NCI-H69 (cell line): Measurements from ENCODE around the gene STX7.

Experiments
- DNase-seq: peaks from one replicate; lab custom pipeline; 2025; lab: John Stamatoyannopoulos, UW

The STX7 gene

DNA sequence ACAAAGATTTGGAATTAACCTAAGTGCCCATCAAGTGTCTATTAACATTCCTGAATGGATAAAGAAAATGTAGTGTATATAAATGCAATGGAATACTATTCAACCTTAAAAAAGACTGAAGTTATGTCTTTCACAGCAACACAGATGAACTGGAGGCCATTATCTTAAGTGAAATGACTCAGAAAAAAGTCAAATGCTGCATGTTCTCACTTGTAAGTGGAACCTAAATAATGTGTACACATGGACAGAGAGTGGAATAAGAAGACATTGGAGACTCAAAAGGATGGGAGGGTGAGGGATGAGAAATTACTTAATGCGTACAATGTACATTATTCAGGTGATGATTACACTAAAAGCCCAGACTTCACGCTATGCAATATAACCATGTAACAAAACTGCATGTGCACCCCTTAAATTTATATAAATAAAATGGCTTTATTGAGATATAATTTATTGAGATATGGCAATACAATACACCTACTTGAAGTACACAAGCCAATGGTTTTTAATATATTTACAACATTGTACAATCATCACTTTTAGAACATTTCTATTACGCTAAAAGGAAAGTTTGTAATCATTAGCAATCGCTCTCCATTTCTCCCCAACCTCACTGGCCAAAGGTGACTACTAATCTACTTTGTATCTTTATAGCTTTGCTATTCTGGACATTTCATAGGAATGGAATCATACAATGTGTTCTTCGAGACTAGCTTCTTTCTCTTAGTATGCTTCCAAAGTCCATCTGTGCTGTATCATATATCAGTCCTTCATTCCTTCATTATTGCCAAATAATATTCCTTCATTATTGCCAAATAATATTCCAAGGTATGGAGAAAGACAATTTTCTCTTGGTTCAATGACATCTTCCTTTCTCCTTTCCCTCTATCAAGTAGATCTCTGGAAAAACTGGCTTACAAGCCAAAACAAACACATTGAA lies 5.8 kb downstream of the STX7 start:
- no peak for DNase-seq

DNA sequence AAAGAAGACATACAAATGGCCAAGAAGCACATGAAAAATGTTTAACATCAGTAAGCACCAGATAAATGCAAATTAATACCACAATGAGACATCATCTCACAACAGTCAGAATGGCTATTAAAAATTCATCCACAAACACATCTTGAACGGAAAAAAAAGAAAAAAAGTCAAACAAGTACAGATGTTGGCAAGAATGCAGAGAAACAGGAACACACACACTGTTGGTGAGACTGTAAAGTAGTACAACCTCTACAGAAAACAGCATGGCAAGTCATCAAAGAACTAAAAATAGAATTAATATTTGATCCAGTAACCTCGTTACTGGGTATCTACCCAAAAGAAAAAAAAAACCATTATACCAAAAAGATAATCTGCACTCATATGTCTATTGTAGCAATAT lies 6.5 kb downstream of the STX7 start:
- no peak for DNase-seq

DNA sequence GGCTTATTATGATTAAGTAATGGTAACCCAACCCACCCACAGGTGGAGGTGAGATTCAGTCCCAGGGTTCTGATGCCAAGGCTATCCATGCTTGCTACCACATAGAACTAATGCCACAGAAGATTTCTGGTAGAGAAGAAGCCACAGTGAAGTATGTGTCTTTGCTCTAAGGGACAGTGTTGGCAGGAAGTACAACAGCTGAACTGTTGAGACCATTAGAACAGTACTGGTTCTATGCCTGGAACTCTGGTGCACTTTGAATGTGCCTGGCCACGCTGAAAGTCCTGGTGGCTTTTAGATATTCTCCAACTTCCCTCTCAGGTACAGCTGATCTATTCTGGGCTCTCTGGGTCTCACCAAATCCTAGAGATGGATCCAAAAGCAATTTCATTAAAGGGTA lies 7.8 kb downstream of the STX7 start:
- no peak for DNase-seq

DNA sequence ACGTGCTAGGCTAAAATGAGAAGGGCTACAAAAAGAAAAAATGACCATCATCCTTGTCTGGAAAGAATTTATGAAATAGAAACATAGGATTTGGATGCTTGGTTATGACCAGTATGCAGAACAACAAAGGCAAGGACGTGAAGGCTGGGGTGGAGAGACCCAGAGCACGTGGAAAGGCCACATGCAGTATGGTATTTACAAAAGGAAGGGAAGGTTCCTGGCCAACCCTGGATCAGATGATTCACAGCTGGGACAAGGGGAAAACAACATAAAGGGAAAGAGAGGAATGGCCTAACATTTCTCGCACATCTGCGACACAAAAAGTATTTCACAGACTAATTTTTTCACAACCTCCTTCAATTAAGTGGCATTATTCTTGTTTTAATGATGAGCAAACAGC lies 8.2 kb downstream of the STX7 start:
- DNase-seq, result no peak

DNA sequence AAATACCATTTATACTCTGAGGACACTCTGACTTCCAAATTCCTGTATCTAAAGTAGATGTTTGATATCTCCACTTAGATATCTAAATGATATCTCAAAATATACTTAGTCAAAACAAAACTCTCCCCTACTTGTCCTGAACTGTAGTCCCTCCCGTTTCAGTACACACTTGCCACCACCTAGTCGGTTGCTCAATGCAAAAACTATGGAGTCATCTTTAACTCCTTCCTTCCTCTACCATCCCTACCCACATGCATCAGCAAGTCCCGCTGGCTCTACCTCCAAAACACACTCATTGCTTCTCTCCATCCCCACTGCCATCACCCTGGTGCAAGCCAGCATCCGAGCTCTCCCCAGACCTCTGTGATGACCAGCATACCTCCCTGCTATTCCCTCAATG lies 13.2 kb downstream of the STX7 start:
- no peak for DNase-seq

DNA sequence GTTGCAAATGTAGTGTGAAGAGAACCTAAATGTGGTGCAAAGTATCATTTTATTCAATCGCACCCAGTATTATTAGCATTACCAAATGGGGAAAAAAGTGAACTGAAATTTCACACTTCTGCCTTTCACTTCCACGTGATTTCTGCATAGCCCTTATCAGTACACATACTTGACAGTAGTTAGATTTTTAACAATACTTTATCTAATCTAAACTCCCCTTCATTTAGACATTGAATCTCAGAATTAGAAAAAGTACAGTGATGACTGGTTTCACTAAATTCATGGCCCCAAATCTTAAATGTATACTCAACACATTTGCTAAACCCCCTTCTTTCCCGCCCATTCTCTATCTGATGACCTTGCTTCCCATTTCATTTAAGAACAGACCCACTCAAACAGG lies 14.3 kb downstream of the STX7 start:
- no peak for DNase-seq

DNA sequence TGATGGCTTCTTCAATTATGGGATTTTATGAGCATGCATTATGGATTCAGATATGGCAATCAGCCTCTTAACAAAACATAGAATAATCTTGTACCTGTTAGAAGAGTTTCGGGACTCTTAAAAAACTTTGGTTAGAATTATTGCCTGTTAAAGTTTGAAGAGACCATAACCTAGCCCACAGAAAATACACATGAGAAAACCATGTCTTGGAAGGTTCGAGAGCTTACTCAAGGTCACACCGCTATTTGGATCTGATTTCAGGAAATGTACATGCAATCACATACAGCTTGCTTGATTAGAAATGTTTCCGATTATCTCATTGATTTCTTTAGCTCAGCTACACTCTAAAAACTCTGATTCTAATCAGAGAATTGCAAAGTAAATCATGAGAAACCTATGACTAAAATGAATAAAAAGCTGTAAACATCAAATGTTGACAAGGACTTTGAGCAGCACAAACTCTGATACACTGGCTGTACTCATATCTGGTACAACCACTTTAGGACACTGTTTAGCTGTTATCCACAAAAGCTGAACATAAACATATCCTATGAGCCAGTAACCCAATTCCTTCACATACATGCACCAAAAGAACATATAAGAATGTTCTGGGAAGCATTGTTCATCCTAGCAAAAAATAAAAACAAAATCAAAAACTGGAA lies 16.3 kb downstream of the STX7 start:
- DNase-seq, result no peak

DNA sequence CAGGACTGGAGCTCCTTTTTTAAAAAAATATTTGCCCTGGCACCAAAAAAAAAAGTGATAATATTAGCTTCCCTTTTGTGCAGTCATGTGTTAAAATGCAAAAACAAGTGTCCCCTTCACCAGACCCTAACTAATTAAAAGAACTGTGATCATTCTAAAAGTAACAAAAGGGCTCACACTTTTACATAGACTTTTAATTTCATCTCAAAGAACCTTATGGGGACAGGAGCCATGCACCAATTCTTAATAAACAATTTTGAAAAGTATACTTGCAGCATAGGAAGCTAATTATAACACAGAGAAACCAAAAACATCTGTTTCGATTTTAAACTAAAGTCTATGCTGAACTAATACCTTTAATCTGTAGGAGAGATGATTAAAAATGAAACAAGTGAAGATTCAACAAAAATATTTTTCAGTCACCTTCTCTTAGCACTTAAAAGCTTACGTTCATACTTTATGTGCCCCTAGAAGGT lies 17.3 kb downstream of the STX7 start:
- no peak for DNase-seq

DNA sequence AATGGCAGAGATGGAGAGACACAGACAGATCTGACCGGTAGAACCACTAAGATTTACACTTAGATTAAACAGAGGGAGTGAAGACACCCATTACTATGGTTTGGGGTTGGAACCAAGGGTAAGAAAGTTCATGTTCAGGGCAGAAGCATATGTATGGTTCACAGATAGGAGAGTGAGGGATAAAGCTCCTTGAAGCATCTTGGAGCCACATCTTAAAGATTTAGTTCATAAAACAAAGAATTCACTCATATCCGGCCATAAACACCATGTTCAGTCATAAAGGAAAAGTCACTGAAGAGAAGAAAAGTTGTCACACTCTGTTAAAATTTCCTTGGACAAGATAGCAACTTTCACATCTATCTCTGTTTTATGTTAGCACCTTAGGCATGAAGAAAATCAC lies 18.0 kb downstream of the STX7 start:
- DNase-seq, result no peak

DNA sequence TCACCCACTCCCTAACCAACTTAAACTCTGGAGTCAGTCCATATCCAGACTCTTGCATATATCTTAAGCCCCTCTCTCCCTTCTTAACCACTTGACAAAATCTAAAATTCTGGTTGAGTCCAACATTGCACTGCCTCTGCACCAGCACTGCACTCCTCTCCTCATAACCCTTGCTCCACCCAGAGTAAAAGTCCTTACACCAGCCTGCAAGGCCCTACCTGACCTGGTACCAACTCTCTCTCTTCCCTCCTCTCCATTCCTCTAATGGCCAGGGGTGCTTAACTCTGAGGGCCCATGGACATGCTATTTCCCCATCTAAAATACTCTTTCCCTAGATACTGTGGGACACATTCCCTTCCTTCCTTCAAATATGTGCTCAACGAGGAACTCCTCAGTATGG lies 21.0 kb downstream of the STX7 start:
- no peak for DNase-seq

DNA sequence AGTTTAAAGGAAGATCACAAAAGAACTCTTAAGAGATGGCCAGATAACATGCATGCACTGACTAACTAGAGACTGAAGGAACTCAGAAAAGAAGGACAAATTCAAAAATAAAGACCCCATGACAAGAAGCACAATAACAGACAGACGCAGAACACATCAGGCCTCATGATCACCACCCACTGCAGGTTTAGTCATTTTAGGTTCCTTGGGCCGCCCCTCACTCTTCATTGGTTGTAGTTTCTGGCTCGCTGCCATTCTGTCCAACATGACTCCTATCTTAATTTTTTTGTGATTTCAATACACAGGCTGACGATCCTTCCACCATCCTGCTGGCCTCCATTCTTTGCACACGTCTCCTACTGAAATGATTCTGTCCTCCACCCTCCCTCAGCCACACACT lies 21.6 kb downstream of the STX7 start:
- DNase-seq, result no peak

DNA sequence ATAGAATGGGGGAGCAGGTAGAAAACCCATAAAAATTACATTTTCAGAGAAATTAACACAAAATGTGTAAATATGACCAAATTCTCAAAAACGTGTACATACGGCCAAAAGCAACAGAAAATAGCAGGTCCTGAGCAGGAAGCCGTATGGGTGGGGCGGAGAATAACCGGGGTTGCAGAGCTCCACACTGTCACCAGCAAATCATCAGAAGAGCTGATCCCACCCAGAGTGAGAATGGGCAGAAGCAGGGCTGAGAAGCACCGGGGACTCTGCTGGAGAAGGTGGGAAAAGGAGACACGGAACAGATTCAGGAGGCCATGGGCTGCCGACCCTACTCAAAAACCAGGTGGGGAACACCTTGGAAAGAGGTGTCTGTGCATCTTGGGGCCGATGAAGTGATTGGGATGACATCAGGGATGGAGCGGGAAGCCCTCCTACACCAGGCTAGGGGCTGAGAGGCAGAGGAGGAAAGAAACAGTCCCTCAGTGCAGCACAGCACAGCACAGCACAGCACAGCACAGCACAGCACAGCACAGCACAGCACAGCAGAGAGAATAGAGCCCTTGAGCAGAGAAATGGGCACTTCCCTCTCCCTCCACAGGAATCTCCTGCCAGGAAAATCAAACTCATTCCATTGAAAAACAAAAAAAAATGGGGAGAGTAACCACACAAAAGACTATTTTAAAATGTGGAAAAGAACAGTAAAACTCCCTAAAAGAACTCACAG lies 22.3 kb downstream of the STX7 start:
- DNase-seq, result no peak

DNA sequence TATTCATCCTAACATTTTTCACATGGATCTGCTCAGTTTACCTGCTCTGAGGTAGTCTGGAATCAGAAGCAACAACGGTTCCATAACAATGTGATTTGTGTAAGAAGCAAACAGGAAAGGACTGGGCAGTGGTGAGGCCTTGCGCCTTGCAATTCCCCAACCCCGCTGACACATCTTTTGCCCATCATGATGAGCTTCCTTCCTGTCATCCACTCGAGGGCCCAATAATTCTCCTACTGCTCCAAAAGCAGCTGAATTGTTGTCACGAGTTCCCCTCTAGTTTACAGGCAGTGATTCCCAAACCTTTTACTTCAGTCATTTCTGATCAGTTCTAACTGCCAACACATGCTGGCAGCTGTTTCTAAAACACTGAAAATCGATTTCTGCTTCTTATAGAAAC lies 22.9 kb downstream of the STX7 start:
- DNase-seq, result no peak

DNA sequence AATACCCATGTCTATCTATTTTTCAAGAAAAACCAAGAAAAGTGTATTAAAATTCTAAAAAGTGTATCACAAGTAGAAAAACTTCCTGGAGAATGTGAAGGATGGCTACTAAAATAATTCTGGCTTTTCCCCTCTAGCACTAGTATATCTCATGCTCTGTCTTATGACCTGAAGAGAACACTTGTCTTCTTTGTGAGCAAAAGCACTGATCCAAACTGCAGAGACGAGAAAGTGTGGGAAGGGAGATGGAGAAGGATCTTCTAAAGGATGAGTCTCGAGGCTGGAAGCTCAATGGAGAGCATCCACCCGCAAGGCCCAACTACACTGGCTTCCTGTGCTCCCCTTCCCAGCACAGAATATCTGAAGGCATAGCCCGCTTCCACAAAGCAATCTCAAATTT lies 23.5 kb downstream of the STX7 start:
- no peak for DNase-seq

DNA sequence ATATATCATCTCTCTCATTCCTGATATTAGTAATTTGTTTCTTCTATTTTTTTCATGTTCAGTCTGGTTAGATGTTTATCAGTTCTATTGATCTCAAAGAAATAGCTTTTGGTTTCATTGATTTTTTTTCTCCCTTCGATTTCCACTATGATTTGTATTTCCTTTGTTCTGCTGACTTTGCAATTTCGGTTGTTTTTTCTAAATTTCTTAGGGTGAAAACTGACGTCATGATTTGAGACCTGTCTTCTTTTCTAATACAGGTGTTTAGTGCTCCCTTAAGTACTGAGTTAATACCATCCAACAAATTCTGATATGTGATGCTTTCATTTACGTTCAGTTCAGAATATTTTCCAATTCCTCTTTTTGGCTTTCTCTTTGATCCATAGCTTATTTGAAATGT lies 25.2 kb downstream of the STX7 start:
- no peak for DNase-seq

DNA sequence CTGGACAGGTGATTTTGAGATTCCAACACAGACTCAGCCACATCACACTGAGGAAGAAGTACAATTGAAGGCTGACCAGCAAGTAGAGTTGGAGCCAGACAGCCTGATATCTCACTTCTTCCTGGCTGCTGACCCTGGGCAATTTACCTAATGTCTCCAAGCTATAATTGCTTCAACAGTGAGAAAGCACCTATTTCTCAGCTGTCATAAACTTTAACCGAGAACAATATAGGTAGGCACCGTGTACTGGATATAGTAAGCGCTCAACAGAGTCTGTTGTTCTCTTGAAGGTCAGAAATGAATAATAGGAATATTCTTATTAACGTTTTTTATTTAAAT lies 28.3 kb downstream of the STX7 start:
- DNase-seq, result peak; percentile 3

DNA sequence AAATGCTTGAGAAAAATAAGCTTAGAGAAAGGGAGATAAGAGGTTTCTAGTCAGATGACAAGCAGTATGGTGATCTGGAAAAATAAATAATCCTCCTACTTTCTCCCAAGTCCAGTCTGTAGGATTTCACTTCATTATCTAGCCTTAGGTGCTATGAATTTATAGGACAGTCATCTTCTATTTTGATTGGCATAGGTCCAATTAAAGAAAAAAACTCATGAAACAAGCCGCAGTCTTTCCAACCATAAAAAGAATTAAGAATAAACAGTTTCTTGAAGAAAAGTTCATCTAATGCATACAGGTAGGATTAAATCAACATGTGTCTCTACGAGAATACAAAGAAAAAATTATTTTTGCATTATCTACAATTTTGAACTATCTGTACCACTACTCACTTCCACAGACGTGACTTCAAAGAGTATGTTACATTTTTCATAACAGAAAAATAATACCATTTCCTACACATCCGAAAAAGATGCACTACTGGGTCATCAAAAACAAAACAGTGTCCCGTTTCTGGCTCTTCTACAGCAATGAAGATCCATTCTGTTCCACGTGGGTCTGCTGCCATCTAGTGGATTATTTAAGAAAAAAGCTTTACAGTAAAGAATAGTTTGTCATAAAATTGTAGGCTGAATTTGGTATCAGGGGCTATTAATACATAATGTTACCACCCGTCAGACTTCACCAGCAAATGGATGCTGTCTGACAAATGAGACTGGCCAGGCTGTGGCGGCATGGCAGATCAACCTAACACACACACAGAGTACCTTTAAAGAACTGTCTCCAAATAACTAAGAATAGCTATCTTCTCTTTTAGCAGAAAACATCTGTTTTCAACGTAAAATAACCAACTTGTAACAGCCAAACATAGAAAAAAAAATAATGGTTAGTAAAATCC lies 28.9 kb downstream of the STX7 start:
- peak; percentile 77 for DNase-seq

DNA sequence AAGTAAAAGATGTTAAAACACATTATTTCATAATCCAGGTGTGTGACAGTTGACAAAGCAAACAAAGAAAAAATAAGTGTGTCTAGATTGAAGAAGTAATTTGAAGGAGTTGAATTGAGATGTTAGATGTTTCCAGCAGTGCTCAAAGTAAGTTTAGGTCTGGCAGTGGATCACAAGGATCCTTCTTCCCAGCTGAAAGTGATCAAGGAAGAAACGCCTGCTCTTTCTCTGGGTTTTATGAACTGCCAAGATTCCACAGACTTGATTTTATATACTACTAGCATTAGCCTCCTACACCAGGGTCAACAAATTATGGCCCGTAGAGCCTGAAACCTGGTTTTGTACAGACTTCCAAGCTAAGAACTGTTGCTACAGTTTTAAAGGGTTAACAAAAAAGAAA lies 30.3 kb downstream of the STX7 start:
- DNase-seq, result no peak

DNA sequence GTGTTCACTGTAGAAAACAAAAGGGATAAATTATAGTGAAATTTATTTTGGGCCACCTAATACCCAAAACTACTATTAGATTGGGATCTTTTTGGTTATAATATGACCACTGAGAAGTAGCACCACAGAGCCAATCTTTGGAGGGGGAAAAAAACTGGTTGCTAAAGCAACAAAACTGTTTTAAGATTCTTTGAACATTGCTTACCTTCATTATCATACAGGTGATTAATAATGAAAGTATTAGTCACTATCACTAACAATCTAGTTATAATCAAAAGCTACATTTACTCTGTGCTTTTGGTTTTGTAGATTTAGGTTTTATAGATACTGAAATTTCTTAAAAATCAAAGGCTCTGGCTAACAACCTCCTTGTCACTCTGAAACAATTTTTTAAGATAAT lies 31.7 kb downstream of the STX7 start:
- DNase-seq, result no peak

DNA sequence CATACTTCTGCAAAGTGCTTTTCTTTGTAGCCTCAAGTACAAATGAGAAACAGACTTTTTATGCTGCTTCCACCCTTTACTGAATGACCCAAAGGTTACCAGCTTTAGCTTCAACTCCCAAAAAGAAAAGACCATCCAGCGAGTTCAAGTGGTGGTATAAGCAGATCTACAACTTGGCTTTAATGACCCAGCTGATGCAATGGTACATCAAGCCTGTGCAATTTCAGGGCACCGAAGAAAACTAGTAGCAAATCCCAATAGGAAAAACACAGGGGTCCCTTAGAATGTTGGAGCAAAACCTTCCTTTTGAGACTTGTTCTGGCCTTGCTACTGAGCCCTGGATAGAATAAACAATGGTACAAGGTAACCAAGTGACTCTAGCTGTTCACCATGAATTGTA lies 33.8 kb downstream of the STX7 start:
- DNase-seq, result no peak

DNA sequence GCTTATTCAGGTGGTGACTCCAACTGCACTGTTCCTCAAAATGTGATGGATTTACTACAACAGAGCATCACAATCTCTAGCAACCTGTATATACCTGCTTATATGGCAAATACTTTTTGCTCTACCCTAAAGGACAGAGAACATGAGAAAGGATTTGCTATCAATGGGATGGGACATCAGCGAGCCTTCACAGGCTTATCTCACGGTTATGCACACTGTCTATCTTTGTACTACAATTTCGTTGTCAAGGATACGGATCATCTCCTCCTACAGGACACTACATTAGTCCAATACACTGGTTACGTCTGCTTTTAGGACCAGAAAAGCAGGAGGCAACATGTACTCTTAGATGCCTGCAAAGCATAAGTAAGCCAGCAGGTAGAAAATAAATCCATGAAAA lies 34.2 kb downstream of the STX7 start:
- DNase-seq, result no peak

DNA sequence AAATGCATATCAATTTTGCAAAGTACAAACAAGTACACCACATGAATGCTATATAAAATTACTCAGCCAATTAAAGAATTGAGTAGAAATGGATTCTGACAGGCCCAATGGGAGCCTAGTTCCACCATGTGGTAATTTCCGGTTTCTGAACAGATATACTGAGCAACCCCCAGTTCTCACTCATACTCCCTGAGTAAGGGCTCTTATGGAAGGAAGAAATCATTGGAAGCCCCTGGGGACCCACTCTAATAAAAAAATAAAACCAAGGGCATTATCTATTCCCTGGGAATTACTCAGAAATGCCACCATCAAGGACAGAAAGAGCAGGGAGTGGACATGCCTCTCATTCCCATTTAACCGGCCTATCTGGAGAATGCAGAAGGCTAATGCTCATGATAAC lies 34.6 kb downstream of the STX7 start:
- DNase-seq, result no peak
